HG03196 (cell line): ENCODE measurements around the gene UQCC5.

Source experiments
- ATAC-seq: cut with Tn5 transposase; IDR thresholded peaks from one replicate; pipeline ENCODE4 v1.9.1; 2021; ENCODE audit not compliant: unreplicated experiment

The UQCC5 gene

DNA sequence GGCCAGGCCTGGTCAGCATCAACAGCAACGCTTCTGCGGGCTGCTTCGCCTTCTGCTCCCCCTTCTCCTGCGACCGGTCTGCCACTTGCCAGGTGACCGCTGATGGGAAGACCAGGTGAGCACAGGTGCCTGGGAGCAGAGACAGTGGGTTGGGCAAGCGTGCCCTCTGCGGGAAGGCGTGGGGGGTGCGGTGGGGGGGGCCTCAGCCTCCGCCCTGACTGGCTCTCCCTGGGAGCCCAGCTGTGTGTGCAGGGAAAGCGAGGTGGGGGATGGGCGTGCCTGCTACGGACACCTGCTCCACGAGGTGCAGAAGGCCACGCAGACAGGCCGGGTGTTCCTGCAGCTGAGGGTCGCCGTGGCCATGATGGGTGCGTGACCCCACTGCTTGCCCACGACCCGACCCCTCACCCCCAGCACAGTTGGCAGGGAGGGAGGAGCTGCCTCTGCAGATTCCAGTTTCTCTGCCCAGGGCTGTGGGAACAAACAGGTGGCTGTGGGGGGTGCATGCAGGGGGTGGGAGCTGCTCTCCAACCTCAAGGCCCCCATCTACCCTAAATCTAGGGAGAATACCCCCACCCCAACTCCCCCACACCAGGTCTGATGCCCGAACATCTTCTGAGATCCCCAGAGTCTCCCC lies 32.5 kb upstream of the UQCC5 start:
- no peak for ATAC-seq

DNA sequence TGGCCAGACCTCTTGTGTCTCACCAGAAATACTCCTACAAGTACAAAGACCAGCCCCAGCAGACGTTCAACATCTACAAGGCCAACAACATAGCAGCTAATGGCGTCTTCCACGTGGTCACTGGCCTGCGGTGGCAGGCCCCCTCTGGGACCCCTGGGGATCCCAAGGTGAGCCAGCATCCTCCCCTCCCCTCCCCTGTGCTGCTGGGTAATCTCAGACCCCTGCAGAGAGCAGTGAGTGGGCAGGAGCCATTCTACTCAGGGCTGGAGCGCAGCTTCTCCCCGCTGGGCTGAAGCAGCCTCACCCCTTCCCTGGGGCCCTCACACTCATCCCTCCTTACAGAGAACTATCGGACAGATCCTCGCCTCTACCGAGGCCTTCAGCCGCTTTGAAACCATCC lies 31.4 kb upstream of the UQCC5 start:
- ATAC-seq, result no peak

DNA sequence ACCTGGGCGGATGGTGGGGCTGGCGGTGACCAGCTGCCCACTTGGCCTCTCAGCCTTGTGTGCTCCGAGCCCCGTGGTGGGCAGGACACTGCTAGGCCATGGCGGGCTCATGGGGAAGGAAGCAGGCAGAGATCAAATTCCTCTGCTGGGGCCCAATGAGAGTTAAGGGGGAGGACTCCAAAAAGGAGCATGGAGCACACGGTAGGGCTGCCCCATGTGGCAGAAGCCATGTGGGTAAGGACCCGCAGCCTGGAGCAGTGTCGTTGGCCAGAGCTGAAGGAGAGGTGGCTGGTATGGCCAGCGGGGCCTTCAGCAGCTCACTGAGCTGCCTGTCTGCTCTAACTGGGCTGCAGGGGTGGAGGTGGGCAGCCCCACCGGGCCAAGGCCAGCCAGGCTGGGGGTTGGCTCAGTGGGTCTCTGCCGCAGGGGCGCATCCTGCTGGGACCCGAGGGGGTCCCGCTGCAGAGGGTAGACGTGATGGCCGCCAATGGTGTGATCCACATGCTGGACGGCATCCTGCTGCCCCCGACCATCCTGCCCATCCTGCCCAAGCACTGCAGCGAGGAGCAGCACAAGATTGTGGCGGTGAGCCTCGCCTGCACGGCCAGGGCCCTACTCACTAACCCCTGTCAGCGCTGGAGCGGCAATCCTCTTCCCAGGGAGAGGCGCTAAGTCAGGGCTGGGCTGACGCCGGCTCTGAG lies 30.0 kb upstream of the UQCC5 start:
- ATAC-seq, result no peak

DNA sequence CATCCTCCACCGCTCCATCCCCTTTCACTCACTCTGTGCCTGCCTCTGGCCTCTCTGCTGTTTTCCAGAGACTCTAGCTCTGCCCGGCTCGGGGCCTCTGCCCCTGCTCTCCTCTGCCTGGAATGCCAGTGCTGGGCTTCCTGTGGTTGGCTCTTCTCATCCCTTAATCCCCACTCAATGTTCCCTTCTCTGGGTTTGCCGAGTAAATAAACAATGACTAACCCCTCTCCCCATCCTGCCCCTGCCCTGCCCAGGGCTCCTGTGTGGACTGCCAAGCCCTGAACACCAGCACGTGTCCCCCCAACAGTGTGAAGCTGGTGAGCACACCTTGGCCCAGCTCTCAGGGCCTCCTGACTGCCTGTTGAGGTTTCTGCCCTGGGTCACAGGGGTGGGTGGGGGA lies 29.0 kb upstream of the UQCC5 start:
- no peak for ATAC-seq

DNA sequence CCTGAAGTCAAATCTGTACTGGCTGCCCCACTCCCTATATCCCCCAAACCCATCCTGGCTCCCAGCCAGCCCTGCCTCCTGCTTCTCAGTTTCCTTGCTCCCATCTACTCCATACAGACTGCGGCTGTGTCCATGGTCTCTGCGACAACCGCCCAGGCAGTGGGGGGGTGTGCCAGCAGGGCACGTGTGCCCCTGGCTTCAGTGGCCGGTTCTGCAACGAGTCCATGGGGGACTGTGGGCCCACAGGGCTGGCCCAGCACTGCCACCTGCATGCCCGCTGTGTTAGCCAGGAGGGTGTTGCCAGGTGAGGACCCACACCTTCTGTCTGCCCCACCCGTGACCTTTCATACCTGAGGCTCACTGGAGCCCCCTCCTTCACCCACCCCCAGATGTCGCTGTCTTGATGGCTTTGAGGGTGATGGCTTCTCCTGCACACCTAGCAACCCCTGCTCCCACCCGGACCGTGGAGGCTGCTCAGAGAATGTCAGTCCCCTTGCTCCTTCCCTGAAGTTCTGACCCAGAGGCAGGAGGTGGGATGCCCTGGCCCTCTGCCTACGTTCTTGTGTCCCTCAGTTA lies 26.6 kb upstream of the UQCC5 start:
- ATAC-seq, result no peak

DNA sequence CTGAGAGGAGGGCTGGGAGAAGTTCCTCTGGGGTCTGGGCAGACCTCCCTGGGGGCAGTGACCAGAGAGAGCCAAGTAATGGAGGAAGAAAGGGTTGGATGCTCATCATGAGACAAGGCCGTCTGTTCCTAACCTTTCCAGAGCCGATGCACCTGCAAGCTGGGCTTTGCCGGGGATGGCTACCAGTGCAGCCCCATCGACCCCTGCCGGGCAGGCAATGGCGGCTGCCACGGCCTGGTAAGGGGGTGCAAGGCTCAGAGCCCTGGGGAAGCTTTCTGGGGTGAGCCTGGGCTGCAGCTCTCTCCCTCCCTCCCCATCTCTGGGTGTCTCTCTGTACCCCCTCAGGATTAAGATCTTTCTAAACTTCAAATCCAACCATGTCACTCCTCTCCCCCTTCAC lies 24.9 kb upstream of the UQCC5 start:
- no peak for ATAC-seq

DNA sequence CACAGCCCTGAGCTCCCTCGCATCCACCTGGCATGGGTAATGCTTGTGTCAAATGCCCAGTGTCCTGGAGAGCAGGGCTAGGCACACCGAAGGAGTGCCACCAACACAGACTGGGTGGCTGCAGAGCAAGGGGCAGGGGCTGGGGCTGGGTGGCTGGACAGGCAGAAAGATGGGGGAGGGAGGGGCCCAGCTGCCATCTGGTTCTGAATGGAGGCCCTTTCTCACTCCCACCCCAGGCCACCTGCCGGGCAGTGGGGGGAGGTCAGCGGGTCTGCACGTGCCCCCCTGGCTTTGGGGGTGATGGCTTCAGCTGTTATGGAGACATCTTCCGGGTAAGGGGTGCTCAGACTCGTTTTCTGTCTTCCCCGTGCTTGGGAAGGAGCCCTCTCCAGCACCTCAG lies 24.3 kb upstream of the UQCC5 start:
- no peak for ATAC-seq

DNA sequence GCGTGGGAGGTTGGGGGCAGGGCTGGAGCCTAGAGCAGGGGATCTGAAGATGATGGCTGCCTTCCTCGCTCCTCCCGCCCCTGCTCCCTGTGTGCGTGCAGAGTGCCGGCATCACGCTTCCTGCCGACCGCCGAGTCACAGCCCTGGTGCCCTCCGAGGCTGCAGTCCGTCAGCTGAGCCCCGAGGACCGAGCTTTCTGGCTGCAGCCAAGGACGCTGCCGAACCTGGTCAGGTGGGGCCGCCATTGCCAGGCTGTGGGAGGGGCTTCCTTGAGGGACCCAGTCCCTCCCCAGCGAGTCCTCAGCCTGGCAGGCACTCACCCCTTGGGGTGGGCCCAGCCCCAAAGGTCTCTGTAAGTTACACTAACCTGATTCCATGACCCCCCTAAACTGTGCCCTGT lies 23.7 kb upstream of the UQCC5 start:
- no peak for ATAC-seq

DNA sequence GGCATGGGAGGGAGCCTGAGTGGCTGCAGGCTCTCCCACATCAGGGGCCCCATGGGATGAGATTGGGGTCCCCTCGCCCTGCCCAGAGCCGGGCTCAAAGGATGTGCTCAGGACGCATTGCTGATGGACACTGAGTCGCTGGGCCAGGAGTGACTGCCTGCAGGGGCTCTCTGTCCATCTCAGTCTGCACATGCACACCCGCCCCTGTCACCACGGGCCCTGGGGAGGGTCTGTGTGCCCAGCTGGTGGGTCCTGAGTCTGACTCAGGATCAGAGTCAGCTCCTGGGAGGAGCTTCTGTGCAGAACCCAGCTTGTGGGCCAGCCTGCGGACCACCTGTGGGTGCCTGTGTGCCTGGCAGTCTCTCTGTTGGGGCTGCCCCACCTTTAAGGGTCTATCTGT lies 23.1 kb upstream of the UQCC5 start:
- no peak for ATAC-seq

DNA sequence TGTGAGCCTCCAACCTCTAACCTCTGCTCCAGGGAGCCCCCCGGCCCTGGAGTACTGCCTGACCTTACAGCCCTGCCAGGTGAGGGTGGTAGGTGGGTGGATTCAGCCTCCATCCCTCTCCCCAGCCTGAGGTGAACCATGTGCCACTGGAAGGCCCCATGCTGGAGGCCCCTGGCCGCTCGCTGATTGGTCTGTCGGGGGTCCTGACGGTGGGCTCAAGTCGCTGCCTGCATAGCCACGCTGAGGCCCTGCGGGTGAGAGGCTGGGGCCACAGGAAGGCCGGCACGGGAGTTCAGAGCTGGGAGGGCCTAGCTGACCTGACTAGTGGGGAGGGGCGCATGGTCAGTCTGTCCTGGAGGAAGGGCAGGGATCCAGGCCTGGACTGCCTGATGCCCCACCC lies 21.8 kb upstream of the UQCC5 start:
- ATAC-seq, result no peak

DNA sequence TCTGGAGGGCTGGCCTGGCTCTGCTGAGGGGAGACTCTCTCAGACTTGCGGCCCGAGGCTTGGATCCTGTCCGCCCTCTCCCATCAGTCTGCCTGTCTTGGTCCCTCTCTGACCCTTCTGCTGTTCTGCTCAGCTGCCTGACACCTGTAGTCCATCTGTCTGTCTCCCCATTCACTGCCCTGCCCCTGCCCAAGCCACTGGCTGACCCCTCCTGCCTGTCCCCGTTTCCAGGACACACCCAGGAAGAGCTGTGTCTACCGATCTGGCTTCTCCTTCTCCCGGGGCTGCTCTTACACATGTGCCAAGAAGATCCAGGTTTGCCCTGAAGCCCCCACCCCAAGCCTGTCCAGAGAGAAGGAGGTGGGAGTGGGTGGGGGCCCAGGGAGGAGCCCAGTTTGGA lies 21.2 kb upstream of the UQCC5 start:
- no peak for ATAC-seq

DNA sequence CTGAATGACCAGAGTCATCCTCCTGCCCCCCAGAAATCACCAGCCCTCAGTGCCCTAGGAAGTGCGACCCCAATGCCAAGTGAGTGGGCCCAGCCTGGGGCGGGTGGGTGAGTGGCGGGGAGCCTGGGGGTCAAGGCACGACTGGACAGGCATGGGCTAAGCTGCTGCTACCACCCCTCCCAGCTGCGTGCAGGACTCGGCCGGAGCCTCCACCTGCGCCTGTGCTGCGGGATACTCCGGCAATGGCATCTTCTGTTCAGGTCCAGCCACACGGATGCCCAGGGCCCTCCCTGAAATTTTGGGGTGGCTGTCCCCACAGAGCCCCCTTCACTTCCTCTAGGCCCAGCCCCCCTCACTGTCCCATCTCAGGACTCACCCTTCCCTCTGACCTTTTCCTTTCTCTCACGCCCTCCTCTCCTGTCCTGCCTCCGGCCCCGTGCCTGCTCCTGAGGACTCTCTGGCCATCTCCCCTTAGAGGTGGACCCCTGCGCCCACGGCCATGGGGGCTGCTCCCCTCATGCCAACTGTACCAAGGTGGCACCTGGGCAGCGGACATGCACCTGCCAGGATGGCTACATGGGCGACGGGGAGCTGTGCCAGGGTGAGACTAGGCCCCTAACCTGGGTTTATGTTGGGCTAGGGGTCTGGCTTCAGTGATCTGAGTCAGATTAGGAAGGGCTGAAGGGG lies 19.8 kb upstream of the UQCC5 start:
- ATAC-seq, result no peak

DNA sequence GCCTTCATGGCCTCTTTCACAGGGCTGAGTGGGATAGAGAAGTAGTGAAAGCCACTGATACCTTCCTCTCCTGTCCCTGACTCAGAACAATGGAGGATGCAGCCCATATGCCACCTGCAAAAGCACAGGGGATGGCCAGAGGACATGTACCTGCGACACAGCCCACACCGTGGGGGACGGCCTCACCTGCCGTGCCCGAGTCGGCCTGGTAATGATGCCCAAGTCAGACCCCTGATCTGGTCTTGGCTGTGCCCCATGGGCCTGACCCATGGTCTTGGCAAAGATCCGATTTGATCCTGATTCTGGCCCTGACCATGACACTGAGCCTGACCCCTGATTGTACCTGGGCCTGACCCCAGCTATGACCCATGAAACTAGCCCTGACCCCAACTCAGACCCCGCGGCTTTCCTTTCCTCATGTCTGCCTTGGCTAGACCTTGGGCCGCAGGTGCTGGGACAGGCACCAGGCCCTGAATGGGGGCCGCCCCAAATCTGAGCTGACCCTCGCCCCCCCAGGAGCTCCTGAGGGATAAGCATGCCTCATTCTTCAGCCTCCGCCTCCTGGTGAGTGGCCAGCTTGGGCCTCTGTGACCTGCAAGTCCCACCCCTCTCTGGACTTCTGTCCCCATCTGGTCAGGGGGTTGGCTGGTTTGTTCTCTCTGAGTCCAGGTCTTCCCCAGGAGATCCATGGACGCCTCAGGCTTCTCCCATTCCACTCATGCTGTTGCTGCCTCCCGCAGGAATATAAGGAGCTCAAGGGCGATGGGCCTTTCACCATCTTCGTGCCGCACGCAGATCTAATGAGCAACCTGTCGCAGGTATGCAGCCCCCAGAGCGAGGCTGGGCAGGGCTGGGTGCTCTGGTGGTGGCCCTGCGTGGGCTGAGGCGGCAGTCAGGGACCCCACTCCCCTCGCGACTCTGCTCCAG lies 18.3 kb upstream of the UQCC5 start:
- ATAC-seq, result no peak

DNA sequence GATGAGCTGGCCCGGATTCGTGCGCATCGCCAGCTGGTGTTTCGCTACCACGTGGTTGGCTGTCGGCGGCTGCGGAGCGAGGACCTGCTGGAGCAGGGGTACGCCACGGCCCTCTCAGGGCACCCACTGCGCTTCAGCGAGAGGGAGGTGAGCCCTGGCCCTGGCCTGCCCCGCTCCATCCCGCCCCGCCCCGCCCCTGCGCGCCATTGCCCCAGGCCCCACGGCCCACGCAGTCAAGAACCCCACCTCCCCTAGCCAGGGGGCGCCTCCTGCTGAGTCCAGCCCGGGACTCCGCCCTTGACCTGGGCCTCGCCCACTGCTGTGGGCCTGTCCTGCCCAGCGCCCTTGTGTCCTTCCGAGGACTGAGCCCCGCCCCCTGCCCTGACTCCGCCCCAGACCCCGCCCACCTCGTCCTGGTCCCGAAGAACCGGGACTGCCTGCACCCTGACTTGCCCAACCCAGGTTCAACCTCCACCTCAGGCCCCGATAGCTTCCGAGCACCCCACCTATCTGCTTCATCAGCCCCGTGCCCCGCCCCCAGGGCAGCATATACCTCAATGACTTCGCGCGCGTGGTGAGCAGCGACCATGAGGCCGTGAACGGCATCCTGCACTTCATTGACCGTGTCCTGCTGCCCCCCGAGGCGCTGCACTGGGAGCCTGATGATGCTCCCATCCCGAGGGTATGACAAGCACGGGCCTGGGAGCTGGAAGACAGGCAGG lies 17.5 kb upstream of the UQCC5 start:
- no peak for ATAC-seq

DNA sequence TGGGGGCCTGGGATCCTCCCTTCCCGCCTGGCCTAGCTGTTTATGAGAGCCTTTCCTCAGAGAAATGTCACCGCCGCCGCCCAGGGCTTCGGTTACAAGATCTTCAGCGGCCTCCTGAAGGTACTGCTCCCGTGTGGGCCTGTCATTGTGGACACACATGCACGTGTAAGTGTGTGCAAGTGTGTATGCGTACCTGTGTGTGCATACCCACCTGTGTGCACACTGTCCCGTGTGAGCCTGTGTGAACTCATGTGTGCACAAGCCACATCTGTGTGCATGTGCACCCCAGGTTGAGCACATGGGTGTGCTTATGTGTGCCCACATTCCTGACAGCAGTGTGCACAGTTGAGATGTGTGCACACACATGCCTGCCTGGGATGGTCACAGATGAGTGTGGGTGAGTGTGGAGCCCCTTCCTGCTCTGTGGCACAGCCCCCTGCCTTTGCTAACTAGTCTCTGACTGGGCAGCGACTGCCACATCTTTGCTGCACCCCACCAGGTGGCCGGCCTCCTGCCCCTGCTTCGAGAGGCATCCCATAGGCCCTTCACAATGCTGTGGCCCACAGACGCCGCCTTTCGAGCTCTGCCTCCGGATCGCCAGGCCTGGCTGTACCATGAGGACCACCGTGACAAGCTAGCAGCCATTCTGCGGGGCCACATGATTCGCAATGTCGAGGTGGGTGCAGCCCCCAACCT lies 16.8 kb upstream of the UQCC5 start:
- no peak for ATAC-seq

DNA sequence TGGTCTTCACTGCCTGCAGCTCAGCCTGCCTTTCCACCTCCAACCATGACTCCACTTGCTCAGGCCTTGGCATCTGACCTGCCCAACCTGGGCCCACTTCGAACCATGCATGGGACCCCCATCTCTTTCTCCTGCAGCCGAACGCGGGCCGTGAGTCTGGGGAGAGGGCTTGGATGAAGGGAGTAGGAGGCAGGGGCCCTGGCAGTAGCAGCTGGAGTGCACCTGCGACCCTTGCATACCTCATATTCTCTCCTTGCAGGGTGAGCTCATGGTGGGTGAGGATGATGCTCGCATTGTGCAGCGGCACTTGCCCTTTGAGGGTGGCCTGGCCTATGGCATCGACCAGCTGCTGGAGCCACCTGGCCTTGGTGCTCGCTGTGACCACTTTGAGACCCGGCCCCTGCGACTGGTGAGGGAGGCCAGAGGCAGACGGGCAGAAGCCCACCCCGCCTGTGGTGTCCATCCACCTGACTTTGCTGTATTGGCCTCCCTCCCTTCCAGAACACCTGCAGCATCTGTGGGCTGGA lies 16.2 kb upstream of the UQCC5 start:
- ATAC-seq, result no peak

DNA sequence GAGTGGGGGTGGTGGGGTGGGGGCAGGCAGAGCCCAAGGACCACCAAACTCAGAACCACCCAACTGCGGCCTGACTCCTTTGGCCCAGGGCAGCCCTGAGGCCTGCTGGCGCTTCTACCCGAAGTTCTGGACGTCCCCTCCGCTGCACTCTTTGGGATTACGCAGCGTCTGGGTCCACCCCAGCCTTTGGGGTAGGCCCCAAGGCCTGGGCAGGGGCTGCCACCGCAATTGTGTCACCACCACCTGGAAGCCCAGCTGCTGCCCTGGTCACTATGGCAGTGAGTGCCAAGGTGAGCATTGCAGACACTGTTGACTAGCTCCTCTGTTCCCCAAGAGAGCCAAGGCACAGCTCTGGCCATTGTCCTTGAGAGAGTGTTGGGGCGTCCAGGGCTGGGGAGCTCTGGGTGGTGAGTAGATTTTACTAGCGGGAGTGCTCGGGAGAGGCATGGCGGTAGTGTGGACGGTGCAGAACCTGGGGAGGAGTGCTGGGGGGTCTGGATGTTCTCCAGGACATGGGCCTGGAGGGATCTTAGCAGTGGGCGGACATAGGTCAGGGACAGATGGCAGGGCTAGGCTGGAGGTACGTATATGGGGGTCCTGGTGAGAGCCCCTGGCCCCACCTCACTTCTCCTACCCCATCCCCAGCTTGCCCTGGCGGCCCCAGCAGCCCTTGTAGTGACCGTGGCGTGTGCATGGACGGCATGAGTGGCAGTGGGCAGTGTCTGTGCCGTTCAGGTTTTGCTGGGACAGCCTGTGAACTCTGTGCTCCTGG lies 15.5 kb upstream of the UQCC5 start:
- ATAC-seq, result no peak

DNA sequence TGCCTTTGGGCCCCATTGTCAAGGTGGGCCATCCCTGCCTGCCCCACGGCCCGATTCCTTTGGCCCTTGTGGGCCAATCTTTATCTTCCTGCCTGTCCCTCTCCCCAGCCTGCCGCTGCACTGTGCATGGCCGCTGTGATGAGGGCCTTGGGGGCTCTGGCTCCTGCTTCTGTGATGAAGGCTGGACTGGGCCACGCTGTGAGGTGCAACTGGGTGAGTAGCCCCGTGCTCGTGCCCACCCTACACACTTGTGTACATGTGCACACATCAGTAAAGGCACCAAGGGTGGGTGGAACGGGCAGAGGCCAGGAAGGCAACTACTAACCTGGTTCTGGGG lies 14.9 kb upstream of the UQCC5 start:
- ATAC-seq, result no peak
